LNCaP clone FGC (cell line): ENCODE results near the gene ITGA4.

ENCODE experiments used
- DNase-seq: peaks from one replicate; pipeline ENCODE4 v3.0.0-alpha.2; 2011; ENCODE audit warnings: low read depth
- H3K4me3 ChIP-seq: 2 replicates; pipeline ENCODE4 v1.5.1; 2011; ENCODE audit warnings: mild to moderate bottlenecking, low read depth, low read length, control low read depth
- TF ChIP-seq, protein P1 (sequence below): IDR thresholded peaks from 2 replicates; pipeline ENCODE4 v1.5.1; 2012; ENCODE audit warnings: mild to moderate bottlenecking; ENCODE audit not compliant: control insufficient read depth, insufficient read depth; ENCODE audit errors: extremely low read depth

The ITGA4 gene

DNA sequence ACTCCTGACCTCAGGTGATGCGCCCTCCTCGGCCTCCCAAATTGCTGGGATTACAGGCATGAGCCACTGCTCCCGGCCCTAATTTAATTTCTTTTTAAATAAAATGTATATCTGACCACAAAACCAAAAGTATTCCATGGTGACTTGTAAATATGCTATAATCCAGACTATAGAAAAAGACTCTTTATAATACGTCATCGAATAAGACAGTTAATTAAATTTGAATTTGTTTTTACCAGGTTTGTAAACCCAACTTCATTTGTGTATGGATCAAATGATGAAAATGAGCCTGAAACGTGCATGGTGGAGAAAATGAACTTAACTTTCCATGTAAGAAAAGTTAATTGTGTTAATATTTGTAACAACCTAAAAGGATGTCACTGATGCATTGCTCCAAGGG, 69.9 kb downstream of the ITGA4 start:
- DNase-seq, result no peak
- TF ChIP-seq, protein P1, sequence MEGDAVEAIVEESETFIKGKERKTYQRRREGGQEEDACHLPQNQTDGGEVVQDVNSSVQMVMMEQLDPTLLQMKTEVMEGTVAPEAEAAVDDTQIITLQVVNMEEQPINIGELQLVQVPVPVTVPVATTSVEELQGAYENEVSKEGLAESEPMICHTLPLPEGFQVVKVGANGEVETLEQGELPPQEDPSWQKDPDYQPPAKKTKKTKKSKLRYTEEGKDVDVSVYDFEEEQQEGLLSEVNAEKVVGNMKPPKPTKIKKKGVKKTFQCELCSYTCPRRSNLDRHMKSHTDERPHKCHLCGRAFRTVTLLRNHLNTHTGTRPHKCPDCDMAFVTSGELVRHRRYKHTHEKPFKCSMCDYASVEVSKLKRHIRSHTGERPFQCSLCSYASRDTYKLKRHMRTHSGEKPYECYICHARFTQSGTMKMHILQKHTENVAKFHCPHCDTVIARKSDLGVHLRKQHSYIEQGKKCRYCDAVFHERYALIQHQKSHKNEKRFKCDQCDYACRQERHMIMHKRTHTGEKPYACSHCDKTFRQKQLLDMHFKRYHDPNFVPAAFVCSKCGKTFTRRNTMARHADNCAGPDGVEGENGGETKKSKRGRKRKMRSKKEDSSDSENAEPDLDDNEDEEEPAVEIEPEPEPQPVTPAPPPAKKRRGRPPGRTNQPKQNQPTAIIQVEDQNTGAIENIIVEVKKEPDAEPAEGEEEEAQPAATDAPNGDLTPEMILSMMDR, result no peak
- no peak overlapping the region for H3K4me3 ChIP-seq

DNA sequence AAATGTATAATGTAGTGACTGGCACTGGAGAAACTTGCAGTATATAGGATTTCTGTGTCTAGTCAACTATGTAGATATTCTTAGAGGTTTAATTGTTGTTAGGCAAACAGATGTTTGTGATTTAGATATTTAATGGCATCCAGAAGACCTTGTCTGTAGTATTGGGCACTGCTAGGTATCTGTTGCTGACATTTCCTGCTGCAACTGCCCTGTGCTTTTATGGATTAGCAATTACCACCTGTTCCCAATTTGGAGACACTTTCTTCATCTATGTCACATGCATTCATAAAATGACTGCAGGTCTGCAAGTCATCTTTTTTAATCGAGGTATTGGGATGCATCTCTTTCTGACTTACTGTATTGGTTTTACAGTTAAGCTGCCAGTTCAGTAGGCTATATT, 71.3 kb downstream of the ITGA4 start:
- H3K4me3 ChIP-seq, result no peak overlapping the region
- TF ChIP-seq, protein P1, result no peak
- DNase-seq, result no peak

DNA sequence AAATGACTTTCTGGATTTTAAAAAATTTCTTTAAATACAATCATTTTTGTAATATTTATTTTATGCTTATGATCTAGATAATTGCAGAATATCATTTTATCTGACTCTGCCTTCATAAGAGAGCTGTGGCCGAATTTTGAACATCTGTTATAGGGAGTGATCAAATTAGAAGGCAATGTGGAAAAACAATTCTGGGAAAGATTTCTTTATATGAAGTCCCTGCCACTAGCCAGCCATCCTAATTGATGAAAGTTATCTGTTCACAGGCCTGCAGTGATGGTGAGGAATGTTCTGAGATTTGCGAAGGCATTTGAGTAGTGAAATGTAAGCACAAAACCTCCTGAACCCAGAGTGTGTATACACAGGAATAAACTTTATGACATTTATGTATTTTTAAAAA, 79.5 kb downstream of the ITGA4 start:
- TF ChIP-seq, protein P1, result no peak
- no peak overlapping the region for H3K4me3 ChIP-seq
- DNase-seq, result no peak

DNA sequence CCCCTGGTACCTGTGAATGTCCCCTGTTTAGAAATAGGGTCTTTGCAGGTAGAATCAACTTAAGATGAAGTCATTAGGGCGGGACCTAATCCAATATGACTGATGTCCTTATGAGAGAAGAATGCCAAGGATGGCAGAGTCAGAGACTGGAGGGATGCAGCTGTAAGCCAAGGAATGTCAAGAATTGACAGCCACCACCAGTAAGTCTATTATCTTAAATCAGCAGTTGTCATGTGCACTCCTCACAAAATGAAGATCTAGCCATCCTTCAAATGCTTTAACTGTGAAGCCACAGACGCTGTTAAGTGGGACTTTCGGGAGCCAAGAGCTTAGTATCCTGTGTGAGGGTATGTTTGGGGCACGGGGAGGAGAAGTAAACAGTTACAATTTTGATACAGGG, 83.2 kb downstream of the ITGA4 start:
- no peak for DNase-seq
- TF ChIP-seq, protein P1, result no peak
- H3K4me3 ChIP-seq, result no peak overlapping the region

DNA sequence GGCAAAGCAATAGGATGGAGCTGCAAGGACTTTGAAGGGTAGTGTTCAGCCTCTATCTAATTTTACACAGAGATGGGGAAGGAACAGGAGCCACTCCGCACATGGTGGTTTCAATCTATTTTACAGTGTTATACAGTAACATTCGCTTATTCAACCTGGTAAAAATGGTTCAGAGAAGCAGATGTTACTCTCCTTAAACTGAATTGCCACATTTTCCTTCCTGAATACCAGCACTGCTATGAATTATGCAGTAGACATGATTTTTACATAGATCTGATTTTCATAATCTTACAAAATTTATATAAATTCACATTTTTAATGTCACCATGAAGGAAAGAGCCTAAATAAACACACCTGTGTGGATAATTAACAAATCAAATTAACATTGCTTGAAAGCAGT, 85.0 kb downstream of the ITGA4 start:
- no peak overlapping the region for H3K4me3 ChIP-seq
- TF ChIP-seq, protein P1, result no peak
- no peak for DNase-seq

DNA sequence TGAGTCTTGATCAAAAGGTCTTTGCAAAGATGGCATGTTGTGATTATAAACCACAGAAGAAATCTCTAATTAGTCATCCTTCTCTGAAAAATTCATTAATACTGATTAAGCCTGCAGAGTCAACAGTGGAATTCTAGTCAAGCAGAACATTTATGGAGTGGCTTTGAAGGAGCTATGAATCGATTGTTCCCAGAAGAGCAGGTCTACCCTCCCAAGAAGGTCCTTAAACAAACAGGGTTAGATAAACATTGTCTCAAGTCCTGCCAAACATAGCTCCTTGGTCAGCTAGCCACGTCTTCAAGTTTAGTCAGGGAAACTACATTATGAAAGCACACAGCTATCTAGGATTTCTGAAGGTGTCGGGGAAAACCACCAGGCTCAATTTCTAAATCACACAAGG, 88.9 kb downstream of the ITGA4 start:
- H3K4me3 ChIP-seq, result no peak overlapping the region
- peak; percentile 39 for DNase-seq
- TF ChIP-seq, protein P1, result no peak

DNA sequence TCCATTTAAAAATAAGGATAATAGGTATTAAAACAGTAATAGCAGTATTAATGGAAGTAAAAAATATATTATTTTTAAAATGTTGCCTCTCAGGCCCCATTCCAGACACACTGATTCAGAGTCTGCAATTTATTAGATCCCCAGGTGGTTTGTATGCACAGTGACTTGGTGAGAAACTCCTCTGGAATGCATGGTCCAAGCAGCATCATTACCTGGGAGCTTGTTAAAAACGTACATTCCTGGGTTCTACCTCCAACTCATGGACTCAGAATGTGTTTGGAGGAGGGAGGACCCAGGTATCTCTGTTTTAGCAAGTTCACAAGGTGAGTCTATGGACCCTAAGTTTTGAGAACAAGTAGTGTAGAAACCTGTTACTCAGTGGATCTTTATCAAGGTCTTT, 95.6 kb downstream of the ITGA4 start:
- no peak overlapping the region for H3K4me3 ChIP-seq
- no peak for DNase-seq

More for the DNA sequence above, 95.6 kb downstream of the ITGA4 start:
- TF ChIP-seq, protein P1, result no peak
